ENCODE measurements around the gene FAM187B. TPM values are rescaled to one million over a fixed set of nuclear protein-coding genes. Genes with fewer than 3 reads are reported as not detected.

FAM187B gene
- not detected in 2 replicates for total RNA-seq (2021)
- not detected for Bru-seq, nascent RNA
- percentile 15 among the genes with signal in this experiment for BruChase-seq, experiment 1, labeled RNA remaining after a 2-hour chase
- BruChase-seq, experiment 2, labeled RNA remaining after a 6-hour chase = percentile 8 among the genes with signal in this experiment
- long read RNA-seq = 0 reads

DNA sequence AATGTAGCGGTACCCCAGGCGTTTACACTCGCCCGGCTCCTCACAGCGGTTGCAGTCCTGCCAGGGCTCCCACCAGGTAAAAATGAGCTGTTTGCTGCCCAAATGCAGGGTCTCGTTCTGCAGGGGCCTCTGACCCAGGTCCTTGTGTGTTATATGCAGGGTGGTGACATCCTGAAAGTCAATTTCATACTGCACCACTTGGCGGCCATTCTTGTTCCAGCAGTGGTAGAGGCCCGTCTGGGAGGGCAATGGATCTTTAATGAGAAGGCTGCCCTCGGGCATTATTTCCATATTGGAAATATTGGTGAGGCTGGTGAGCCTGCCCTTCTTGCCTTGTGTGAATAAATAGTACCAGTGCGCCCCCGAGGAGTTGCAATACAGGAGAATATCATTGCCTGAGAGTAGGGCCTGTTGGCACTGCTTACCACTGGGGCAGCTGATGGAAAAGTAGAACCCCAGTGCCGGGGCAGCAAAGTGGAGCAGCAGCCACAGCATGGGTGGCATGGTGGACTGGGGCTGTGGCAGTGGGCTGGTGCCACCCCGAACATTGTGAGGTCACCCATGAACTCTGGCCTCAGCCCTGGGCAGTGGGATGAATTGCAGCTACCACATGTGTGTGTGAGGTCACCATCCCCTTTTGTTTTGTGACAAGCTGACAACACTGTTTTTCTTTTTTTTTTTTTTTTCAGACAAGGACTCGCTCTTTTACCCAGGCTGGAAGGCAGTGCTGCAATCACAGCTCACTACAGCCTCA, at the start of gene FAM187B:
FAM187B (minus strand) TSS at position 563 of the 754 bp plus-strand sequence; CDS start at position 504, 59 bp downstream.
- intact Hi-C loops (cut with micrococcal nuclease; ENCODE audit: unreplicated experiment) = no loop called here
- DNase-seq = no peak
- H4K20me1 ChIP-seq (ENCODE audit: insufficient read depth) = no peaks in the 10 kb centered on the region
- ChIA-PET POLR2A (ENCODE audit: unreplicated experiment) (no interaction called here), CTCF (no interaction called here)
- no peaks in the 10 kb centered on the region for H3K9me2 ChIP-seq (ENCODE audit: insufficient read depth)
- no TSS peak for BruUV-seq (replicated peaks)
- H3K27me3 ChIP-seq (ENCODE audit: insufficient read depth, low read depth) = no peaks in the 10 kb centered on the region
- H3K27ac ChIP-seq = no peak within 1 kb of the TSS
- TF ChIP-seq EZH2 (IDR thresholded peaks at IDR 0.05; ENCODE audit: low read depth) = no peak
- no peak for TF ChIP-seq CTCF (conservative IDR thresholded peaks at IDR 0.05)
- H3K4me1 ChIP-seq (replicated peaks; ENCODE audit: insufficient read depth) = no peaks in the 10 kb centered on the region
- H2AFZ ChIP-seq = no peak within 1 kb of the TSS
- H3F3A ChIP-seq (ENCODE audit: insufficient read depth, low read depth) = no peaks in the 10 kb centered on the region
- H3K4me2 ChIP-seq = no peak within 1 kb of the TSS
- H3K9me3 ChIP-seq (ENCODE audit: insufficient read depth, low read depth) = no peaks in the 10 kb centered on the region
- no peaks in the 10 kb centered on the region for H3K79me2 ChIP-seq (ENCODE audit: low read depth)
- no peak within 1 kb of the TSS for H3K4me3 ChIP-seq
- H3K36me3 ChIP-seq (ENCODE audit: low read depth) = no peaks in the 10 kb centered on the region

- no peak overlapping the region for H3K27ac ChIP-seq
- peaks cover 5% of the 10 kb centered on the region; the same call in 1 of the 2 replicates for H3K36me3 ChIP-seq (ENCODE audit: low read depth)
- no peaks in the 10 kb centered on the region for H3K27me3 ChIP-seq (ENCODE audit: insufficient read depth, low read depth)
- TF ChIP-seq EZH2 (IDR thresholded peaks at IDR 0.05; ENCODE audit: low read depth) (no peak), CTCF (conservative IDR thresholded peaks at IDR 0.05) (no peak)
- no peaks in the 10 kb centered on the region; the same call in 1 of the 2 replicates for H4K20me1 ChIP-seq (ENCODE audit: insufficient read depth)
- no peaks in the 10 kb centered on the region for H3K4me1 ChIP-seq (replicated peaks; ENCODE audit: insufficient read depth)
- no peak overlapping the region for H2AFZ ChIP-seq
- H3K4me3 ChIP-seq = no peak overlapping the region
- intact Hi-C loops (cut with micrococcal nuclease; ENCODE audit: unreplicated experiment) = no loop called here
- H3K4me2 ChIP-seq = no peak overlapping the region
- H3F3A ChIP-seq (ENCODE audit: insufficient read depth, low read depth) = peaks cover 7% of the 10 kb centered on the region; the same call in 1 of the 2 replicates
- BruUV-seq (replicated peaks) = no TSS peak
- POLR2A ChIA-PET (ENCODE audit: unreplicated experiment) = no interaction called here
- CTCF ChIA-PET = interaction anchor here (0.6 kb wide), 1 partner anchor 15 kb away, joined by 3 read pairs; the partner anchor contains the start of gene MAG
- DNase-seq = no peak
- no peaks in the 10 kb centered on the region for H3K79me2 ChIP-seq (ENCODE audit: low read depth)
- no peaks in the 10 kb centered on the region for H3K9me2 ChIP-seq (ENCODE audit: insufficient read depth)
- H3K9me3 ChIP-seq (ENCODE audit: insufficient read depth, low read depth) = no peaks in the 10 kb centered on the region
Measured at GRCh38 chr19:35276706-35277281, 48.3 kb upstream of the FAM187B start.

GRCh38 chr19:35274323-35274722, 45.8 kb upstream of the FAM187B start:
- DNase-seq = no peak
- no peaks in the 10 kb centered on the region for H3K9me3 ChIP-seq (ENCODE audit: insufficient read depth, low read depth)
- H3K79me2 ChIP-seq (ENCODE audit: low read depth) = peaks cover 15% of the 10 kb centered on the region
- no peak overlapping the region for H3K4me3 ChIP-seq
- peaks cover 7% of the 10 kb centered on the region; the same call in 1 of the 2 replicates for H3K4me1 ChIP-seq (replicated peaks; ENCODE audit: insufficient read depth)
- H3K4me2 ChIP-seq = no peak overlapping the region
- H3F3A ChIP-seq (ENCODE audit: insufficient read depth, low read depth) = no peaks in the 10 kb centered on the region; the same call in 1 of the 2 replicates
- TF ChIP-seq EZH2 (IDR thresholded peaks at IDR 0.05; ENCODE audit: low read depth) (no peak), CTCF (conservative IDR thresholded peaks at IDR 0.05) (no peak)
- no peak overlapping the region for H3K27ac ChIP-seq
- CTCF ChIA-PET = no interaction called here
- peaks cover 17% of the 10 kb centered on the region for H3K36me3 ChIP-seq (ENCODE audit: low read depth)
- H3K9me2 ChIP-seq (ENCODE audit: insufficient read depth) = no peaks in the 10 kb centered on the region
- no peaks in the 10 kb centered on the region for H3K27me3 ChIP-seq (ENCODE audit: insufficient read depth, low read depth)
- no peak overlapping the region for H2AFZ ChIP-seq
- no peaks in the 10 kb centered on the region; the same call in 1 of the 2 replicates for H4K20me1 ChIP-seq (ENCODE audit: insufficient read depth)
- POLR2A ChIA-PET (ENCODE audit: unreplicated experiment) = interaction anchor here (0.6 kb wide), 1 partner anchor 218 kb away, joined by 4 read pairs; no protein-coding TSS in a partner anchor
- BruUV-seq (replicated peaks) = no TSS peak
- intact Hi-C loops (cut with micrococcal nuclease; ENCODE audit: unreplicated experiment) = no loop called here

All from PC-9 (cell line).